HUDEP-2 (cell line): ENCODE data around the gene P2RY8.
A peak's percentile ranks its signal among the peaks of the same experiment; 100 is the strongest.
"Not testable (repeated sequence)": the region's sequence is repeated elsewhere in the genome, so short reads cannot be mapped to it uniquely, and the experiment has no call there.

Experiments used
- DNase-seq, 76 experiments: peaks; one replicate each; lab custom pipeline; 2025; ENCODE audit not compliant: unreplicated experiment in 76 of 76; lab: John Stamatoyannopoulos, UW

The P2RY8 gene

DNA sequence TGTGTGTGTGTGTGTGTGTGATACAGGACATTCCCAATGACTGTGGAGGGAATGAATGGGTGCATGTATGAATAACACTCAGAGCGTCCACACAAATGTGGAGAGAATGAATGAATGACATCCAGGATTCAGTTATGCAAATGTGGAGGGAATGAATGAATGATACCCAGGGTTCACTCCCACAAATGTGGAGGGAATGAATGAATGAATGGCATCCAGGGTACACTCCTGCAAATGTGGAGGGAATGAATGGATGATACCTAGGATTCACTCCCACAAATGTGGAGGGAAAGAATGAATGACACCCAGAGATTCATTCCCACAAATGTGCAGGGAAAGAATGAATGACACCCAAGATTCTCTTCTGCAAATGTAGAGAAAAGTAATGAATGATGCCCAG lies 48.2 kb downstream of the P2RY8 start:
- DNase-seq: no peak

DNA sequence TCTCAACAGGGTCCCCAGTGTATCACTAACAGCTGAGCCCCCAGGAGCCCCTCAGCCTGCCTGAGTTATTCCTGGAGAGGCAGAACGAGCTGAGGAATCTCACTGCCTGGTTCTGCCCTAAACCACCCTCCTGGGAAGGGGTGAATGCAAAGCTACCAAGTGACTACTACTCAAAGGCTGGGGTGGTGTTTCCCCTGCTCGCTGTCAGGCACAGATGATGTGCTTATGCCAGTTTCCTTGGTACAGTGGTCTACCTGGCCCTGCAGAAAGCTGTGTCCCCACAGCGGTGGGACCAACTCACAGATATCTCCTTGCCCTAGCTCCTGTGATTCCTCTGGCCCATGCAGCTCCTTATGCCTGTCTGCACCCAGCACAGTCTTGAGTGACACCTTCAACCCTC lies 48.8 kb downstream of the P2RY8 start:
- DNase-seq: no peak

DNA sequence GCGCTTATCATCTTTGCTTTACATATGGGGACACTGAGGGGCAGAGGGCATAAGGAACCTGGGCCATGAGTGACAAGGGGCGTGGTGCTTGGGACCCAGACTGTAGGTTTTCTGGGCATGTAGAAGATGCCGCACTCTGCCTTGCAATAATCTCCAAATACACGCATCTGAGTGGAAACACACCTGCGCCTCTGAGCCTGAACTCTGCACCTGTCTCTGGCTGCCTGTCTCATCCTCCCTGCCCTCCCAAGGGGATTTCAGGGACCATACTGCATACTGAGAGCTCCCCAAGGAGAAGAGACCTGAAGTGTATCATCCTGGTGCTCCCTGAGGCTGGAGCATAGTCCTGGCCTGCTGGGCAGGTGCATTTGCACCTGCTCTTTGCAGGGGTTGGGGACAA lies 49.6 kb downstream of the P2RY8 start:
- no peak for DNase-seq

- no peak for DNase-seq
Measured at GRCh38 chrX:1486749-1487361, 50.1 kb downstream of the P2RY8 start.

DNA sequence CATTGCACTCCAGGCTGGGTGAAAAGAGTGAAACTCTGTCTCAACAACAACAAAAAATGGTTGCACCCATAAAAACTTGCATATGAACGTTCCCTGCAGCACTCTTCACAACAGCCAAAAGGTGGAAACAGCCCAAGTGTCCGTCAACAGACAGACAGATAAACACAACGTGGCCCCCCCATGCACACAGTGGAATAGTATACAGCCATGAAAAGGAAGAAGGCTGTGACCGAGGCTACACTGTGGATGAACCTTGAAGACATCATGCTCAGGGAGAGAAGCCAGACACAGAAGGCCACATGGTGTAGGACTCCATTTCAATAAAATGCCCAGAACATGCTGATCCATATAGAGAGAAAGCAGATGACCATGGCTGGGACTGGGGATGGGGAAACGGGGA lies 50.8 kb downstream of the P2RY8 start:
- DNase-seq: no peak

DNA sequence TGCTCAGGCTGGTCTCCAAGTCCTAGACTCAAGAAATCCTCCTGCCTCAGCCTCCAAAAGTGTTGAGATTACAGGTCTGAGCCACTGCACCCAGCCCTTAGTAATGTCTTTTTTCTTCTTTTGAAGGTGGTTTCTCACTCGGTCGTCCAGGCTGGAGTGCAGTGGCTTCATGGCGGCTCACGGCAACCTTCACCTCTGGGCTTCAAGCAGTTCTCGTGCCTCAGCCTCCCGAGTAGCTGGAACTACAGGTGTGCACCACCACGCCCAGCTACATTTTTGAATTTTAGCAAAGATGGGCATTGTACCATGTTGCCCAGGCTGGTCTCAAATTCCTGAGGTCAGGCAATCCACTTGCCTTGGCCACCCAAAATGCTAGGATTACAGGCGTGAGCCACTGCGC lies 52.0 kb downstream of the P2RY8 start:
- no peak for DNase-seq

- no peak for DNase-seq
Measured at GRCh38 chrX:1484638-1485019, 52.4 kb downstream of the P2RY8 start.

GRCh38 chrX:1483843-1484637 lies 52.9 kb downstream of the P2RY8 start:
- DNase-seq: no peak

GRCh38 chrX:1482530-1482928 lies 54.5 kb downstream of the P2RY8 start:
- DNase-seq: not testable (repeated sequence)

DNA sequence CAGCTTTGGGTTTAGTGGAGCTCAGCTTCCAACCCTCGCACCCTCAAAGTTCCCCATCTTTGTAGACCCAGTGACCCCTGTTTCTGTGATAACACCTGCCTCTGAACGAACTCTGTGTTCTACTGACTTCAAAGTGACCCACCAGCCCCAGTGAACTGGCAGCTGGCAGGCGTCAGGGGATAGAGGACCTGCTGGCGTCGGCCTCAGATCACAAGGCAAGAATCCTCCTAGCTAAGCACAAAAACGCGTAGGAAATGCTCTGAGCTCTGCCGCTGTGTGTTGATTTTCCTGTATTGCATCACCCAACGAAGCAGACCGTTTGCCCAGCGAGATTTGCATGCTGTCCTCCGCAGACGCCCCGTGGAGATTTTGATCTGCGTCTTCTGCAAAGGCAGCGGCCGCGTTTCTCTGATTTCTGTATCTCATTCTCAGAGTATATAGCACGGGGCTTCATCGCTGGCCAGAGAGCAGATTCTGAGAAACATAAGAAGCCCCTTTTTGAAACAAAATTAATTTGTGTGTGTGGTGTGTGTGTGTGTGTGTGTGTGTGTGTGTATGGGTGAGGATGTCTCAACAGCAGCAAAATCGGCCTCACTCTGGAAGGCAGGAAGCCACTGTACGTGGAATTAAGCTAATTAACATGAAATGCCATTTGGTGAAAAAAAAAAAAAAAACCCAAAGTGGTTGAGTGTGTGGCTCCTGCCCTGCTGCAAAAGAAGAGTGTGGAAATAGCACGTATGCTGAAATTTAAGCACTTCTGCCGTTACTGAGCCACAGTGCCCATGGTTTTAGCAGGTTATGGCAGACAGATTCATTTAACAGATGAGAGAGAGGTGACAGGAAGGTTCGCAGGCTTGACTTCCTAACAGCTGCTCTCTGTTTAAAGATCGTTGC lies 55.1 kb downstream of the P2RY8 start:
- no peak for DNase-seq

DNA sequence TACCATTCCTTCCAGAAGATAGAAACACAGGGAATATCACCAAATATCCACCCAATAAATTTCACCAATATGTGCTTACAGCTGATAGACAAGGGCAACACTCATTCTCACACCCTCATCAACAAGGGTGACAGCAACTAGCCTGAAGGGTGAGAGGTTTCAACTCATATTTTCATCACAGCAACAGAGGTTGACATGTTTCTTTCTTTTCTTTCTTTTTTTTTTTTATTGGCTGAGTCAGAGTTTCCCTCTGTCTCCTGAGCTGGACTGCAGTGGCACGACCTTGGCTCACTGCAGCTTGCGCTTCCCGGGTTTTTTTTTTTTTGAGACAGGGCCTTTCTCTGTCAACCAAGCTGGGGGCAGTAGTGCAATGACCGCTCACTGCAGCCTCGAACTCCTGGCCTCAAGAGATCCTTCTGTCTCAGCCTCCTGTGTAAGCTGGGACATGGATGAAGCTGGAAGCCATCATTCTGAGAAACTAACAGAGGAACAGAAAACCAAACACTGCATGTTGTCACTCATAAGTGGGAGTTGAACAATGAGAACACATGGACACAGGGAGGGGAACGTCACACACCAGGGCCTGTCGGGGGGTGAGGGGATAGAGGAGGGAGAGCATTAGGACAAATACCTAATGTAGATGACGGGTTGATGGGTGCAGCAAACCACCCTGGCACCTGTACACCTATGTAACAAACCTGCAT lies 56.8 kb downstream of the P2RY8 start:
- DNase-seq: no peak

- DNase-seq: peak in 38 of 76 experiments; percentile 1 to 76 (median 29)
Measured at GRCh38 chrX:1477801-1478458, 59.1 kb downstream of the P2RY8 start.

- DNase-seq: no peak
Measured at GRCh38 chrX:1477229-1477628, 59.8 kb downstream of the P2RY8 start.

GRCh38 chrX:1476682-1477081 lies 60.3 kb downstream of the P2RY8 start:
- no peak for DNase-seq

DNA sequence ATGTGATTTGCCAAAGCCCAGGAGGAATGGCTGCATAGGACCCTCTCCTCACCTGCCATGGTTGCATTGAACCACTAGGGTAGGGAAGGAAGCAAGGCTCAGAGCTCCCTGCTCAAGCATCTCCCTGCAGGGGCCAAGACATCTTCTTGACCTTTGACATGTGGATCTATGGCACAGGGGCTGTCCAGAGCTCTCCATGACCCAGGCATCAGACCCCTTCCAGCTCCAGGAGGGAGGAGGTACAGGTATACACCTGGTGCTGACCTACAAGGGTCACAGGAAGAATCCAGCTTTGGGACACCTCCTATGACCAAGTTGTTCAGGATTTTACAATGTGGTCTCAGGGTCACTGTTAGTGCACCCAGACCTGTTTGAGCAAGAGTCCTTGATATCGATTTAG lies 61.1 kb downstream of the P2RY8 start:
- DNase-seq: no peak

DNA sequence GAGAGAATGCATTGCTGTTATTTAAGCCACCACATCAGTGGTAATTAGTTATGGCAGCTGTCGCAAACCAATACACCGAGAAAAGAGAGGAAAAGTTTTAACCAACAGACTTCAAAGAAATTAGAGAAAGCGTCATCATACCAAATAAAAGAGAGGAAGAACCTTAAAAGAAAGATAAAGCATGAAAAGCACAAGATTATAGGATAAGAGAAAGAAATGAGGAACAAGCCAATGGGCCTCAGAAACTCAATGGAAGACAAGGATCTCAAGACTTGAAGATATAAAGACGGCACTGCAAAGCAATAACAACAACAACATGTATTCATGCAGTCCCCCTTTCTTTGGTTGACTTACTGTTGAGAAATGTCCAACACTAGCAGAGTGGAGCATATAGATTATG lies 61.5 kb downstream of the P2RY8 start:
- DNase-seq: no peak

DNA sequence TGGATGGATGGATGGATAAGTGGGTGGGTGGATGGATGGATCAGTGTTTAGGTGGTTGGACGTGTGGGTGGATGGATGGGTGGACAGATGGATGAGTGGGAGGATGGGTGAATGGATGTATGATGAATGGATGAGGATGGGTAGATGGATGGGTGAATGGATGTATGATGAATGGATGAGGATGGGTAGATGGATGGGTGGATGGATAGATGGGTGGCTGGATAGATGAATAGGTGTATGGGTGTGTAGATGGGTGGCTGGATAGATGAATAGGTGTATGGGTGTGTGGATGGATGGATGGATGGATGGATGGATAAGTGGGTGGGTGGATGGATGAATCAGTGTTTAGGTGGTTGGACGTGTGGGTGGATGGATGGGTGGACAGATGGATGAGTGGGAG lies 62.4 kb downstream of the P2RY8 start:
- DNase-seq: not testable (repeated sequence)

- DNase-seq: no peak
Measured at GRCh38 chrX:1472975-1473374, 64.0 kb downstream of the P2RY8 start.

GRCh38 chrX:1468250-1468772 lies 68.7 kb downstream of the P2RY8 start:
- DNase-seq: peak in 71 of 76 experiments; percentile 2 to 91 (median 58)

DNA sequence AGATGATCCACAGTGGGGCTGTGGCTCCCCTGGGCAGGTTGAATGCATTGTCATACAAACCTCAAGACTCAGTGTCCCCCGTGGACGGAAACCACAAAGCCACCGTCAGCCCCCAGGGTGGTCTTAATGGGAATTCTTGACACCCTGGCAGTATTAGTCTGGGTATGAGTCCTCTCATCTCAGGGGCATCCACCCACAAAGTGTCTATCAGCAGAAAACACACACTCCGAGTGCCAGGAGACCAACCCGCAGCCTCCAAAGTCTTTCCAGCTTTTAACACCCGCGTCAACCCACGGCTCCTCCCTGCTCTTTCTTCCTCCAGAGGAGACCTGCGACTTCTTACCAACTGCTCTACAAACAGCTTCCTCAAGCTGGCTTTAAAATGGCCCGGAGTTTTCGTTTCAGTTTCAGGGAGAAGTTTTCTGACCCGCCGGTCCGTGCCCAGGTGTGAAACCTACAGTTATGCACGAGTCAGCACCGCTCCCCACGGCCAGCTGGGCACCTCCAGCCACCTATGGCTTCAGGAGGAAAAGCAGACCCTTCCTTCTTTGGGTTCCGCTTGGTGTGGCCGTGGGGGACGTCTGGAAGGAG lies 69.9 kb downstream of the P2RY8 start:
- DNase-seq: peak in 4 of 76 experiments; percentile 1 to 10 (median 5)
